WTC11 (cell line): ENCODE results near the gene NAA40. TPM values are rescaled to one million over a fixed set of nuclear protein-coding genes. Genes with fewer than 3 reads are reported as not detected.

Source experiments
- ATAC-seq: fragments of 200-7000 bp; cut with Tn5 transposase; 2 replicates; pipeline ENCODE4 v1.10.0; 2021; ENCODE audit warnings: mild to moderate bottlenecking, moderate library complexity
- CTCF ChIA-PET: fragments of 300-600 bp; sonication (Branson Sonifier 250); formaldehyde crosslinking; loops from one replicate; lab custom pipeline; 2021; ENCODE audit warnings: antibody characterized with exemption; lab: Charles Lee
- POLR2A ChIA-PET: fragments of 350-600 bp; sonication (Branson Sonifier 250); formaldehyde crosslinking; loops from one replicate; lab custom pipeline; 2021; ENCODE audit warnings: antibody characterized with exemption; lab: Charles Lee
- DNase-seq: peaks from one replicate; pipeline ENCODE4 v3.0.0; 2021; ENCODE audit warnings: low spot score
- H3K27ac Mint-ChIP-seq: 2 replicates; pipeline ENCODE4 v1.8.0; 2021; ENCODE audit warnings: mixed read lengths
- H3K27me3 Mint-ChIP-seq: 2 replicates; pipeline ENCODE4 v1.8.0; 2021; ENCODE audit warnings: low read depth, mild to moderate bottlenecking, moderate library complexity, mixed read lengths
- H3K36me3 Mint-ChIP-seq: 2 replicates; pipeline ENCODE4 v1.8.0; 2021; ENCODE audit warnings: mixed read lengths
- H3K4me1 Mint-ChIP-seq: 2 replicates; pipeline ENCODE4 v1.8.0; 2022; ENCODE audit warnings: mixed read lengths
- H3K4me3 Mint-ChIP-seq: 2 replicates; pipeline ENCODE4 v1.8.0; 2021; ENCODE audit warnings: mild to moderate bottlenecking, moderate library complexity, mixed read lengths
- H3K9me3 Mint-ChIP-seq: 2 replicates; pipeline ENCODE4 v1.8.0; 2021; ENCODE audit warnings: mixed read lengths
- ATF1 ChIP-seq: sonication (generic); formaldehyde crosslinking; IDR thresholded peaks from 2 replicates; pipeline ENCODE4 v1.8.1; 2023; ENCODE audit warnings: mild to moderate bottlenecking, moderate library complexity, missing genetic modification reagents
- CBFB ChIP-seq: sonication (generic); formaldehyde crosslinking; IDR thresholded peaks from 2 replicates; pipeline ENCODE4 v1.8.1; 2022; ENCODE audit warnings: mild to moderate bottlenecking, low read depth, missing genetic modification reagents
- ETV6 ChIP-seq: sonication (generic); formaldehyde crosslinking; IDR thresholded peaks from 2 replicates; pipeline ENCODE4 v1.8.1; 2022; ENCODE audit warnings: mild to moderate bottlenecking, missing genetic modification reagents
- GTF2I ChIP-seq: fragments of 250-450 bp; sonication (Bioruptor Pico); conservative IDR thresholded peaks from 2 replicates; pipeline ENCODE4 v1.4.0; 2021; ENCODE audit warnings: mild to moderate bottlenecking
- NR1H2 ChIP-seq: sonication (generic); formaldehyde crosslinking; IDR thresholded peaks from 2 replicates; pipeline ENCODE4 v1.9.0; 2021; ENCODE audit warnings: mild to moderate bottlenecking, moderate library complexity, missing genetic modification reagents
- SMAD4 ChIP-seq: sonication (generic); formaldehyde crosslinking; IDR thresholded peaks from 2 replicates; pipeline ENCODE4 v1.8.0; 2022; ENCODE audit warnings: mild to moderate bottlenecking, missing genetic modification reagents
- TEAD4 ChIP-seq: sonication (generic); formaldehyde crosslinking; IDR thresholded peaks from 2 replicates; pipeline ENCODE4 v1.8.0; 2022; ENCODE audit warnings: mild to moderate bottlenecking, missing genetic modification reagents
- TP53 ChIP-seq: sonication (generic); formaldehyde crosslinking; IDR thresholded peaks from 2 replicates; pipeline ENCODE4 v1.8.1; 2023; ENCODE audit warnings: mild to moderate bottlenecking, missing genetic modification reagents
- ZNF121 ChIP-seq: sonication (generic); formaldehyde crosslinking; IDR thresholded peaks from 2 replicates; pipeline ENCODE4 v1.8.0; 2023; ENCODE audit warnings: missing genetic modification reagents
- ZNF396 ChIP-seq: fragments of 250-450 bp; sonication (Bioruptor Pico); IDR thresholded peaks from 2 replicates; pipeline ENCODE4 v1.8.0; 2021; ENCODE audit warnings: mild to moderate bottlenecking, moderate library complexity, borderline replicate concordance
- ZNF423 ChIP-seq: fragments of 250-450 bp; sonication (Bioruptor Pico); IDR thresholded peaks from 2 replicates; pipeline ENCODE4 v2.1.2; 2022; ENCODE audit warnings: mild to moderate bottlenecking, moderate library complexity
- total RNA-seq: library from RNA; stranded (reverse); gene quantifications from 3 replicates; pipeline ENCODE4 v1.2.3, GENCODE V29; 2021
- TF ChIP-seq, protein P1 (sequence below): fragments of 250-450 bp; sonication (Bioruptor Pico); IDR thresholded peaks from 2 replicates; pipeline ENCODE4 v2.1.2; 2022; ENCODE audit warnings: mild to moderate bottlenecking, moderate library complexity
- TF ChIP-seq, protein P2 (sequence below): sonication (generic); formaldehyde crosslinking; IDR thresholded peaks from 2 replicates; pipeline ENCODE4 v1.8.1; 2022; ENCODE audit warnings: mild to moderate bottlenecking, missing genetic modification reagents, moderate library complexity, borderline replicate concordance
- TF ChIP-seq, protein P3 (sequence below): sonication (generic); formaldehyde crosslinking; IDR thresholded peaks from 2 replicates; pipeline ENCODE4 v1.8.0; 2022; ENCODE audit warnings: mild to moderate bottlenecking, missing genetic modification reagents
- TF ChIP-seq, protein P4 (sequence below): sonication (generic); formaldehyde crosslinking; IDR thresholded peaks from 2 replicates; pipeline ENCODE4 v1.8.0; 2022; ENCODE audit warnings: mild to moderate bottlenecking, missing genetic modification reagents
- TF ChIP-seq, protein P5 (sequence below): sonication (generic); formaldehyde crosslinking; IDR thresholded peaks from 2 replicates; pipeline ENCODE4 v1.8.0; 2023; ENCODE audit warnings: mild to moderate bottlenecking, missing genetic modification reagents
- TF ChIP-seq, protein P6 (sequence below): fragments of 200-600 bp; IDR thresholded peaks from 2 replicates; pipeline ENCODE4 v1.8.0; 2022; ENCODE audit warnings: antibody characterized with exemption

Gene NAA40
- total RNA-seq, 1 experiment from 2014 or later: 31.8 TPM

DNA sequence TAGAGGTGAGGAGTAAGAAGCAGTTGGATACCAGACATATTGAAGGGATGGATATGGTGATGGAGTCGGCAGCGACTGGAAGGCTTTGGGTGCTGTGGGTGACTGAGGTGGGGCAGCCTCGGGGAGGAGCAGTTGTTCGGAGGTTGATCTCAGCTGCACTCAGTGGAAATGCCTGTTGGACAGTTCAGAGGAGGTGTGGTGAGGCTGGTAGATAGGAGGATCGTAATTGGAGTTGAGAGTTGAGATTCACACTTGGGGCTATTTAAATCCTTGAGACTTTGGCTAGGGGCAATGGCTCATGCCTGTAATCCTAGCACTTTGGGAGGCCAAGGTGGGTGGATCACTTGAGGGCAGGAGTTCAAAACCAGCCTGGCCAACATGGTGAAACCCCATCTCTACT lies 54.3 kb downstream of the NAA40 start:
- POLR2A ChIA-PET: no interaction called here
- H3K27ac Mint-ChIP-seq: no peak overlapping the region; the same call in 1 of the 2 replicates

DNA sequence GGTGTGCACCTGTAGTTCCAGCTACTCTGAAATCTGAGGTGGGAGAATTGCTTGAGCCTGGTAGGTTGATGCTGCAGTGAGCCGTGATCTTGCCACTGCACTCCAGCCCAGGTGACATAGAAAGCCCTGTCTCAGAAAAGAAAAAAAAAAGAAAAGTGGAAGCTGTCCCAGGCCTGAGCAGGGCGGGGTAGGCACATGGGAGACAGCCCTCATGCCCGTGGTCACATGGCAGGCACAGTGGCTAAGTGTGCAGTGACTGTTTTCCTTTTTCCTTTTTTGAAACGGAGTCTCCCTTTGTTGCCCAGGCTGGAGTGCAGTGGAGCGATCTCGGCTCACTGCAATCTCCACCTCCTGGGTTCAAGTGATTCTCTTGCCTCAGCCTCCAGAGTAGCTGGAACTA lies 55.2 kb downstream of the NAA40 start:
- ATAC-seq: no peak
- Mint-ChIP-seq H3K4me3 (no peak overlapping the region), H3K27ac (no peak overlapping the region), H3K4me1 (peaks cover 9% of the 10 kb centered on the region), H3K36me3 (peaks cover 44% of the 10 kb centered on the region), H3K27me3 (no peaks in the 10 kb centered on the region), H3K9me3 (no peaks in the 10 kb centered on the region)
- ChIA-PET CTCF (no interaction called here), POLR2A (no interaction called here)
- TF ChIP-seq ZNF121 (CRISPR knock-in tag): no peak
- no peak for TF ChIP-seq ETV6 (CRISPR knock-in tag)
- TF ChIP-seq, protein P1, sequence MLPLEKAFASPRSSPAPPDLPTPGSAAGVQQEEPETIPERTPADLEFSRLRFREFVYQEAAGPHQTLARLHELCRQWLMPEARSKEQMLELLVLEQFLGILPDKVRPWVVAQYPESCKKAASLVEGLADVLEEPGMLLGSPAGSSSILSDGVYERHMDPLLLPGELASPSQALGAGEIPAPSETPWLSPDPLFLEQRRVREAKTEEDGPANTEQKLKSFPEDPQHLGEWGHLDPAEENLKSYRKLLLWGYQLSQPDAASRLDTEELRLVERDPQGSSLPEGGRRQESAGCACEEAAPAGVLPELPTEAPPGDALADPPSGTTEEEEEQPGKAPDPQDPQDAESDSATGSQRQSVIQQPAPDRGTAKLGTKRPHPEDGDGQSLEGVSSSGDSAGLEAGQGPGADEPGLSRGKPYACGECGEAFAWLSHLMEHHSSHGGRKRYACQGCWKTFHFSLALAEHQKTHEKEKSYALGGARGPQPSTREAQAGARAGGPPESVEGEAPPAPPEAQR: no peak
- TF ChIP-seq, protein P2, sequence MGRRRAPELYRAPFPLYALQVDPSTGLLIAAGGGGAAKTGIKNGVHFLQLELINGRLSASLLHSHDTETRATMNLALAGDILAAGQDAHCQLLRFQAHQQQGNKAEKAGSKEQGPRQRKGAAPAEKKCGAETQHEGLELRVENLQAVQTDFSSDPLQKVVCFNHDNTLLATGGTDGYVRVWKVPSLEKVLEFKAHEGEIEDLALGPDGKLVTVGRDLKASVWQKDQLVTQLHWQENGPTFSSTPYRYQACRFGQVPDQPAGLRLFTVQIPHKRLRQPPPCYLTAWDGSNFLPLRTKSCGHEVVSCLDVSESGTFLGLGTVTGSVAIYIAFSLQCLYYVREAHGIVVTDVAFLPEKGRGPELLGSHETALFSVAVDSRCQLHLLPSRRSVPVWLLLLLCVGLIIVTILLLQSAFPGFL (CRISPR knock-in tag): no peak
- no peak for TF ChIP-seq SMAD4 (CRISPR knock-in tag)
- TF ChIP-seq ZNF423: no peak
- no peak for DNase-seq

More for the DNA sequence above, 54.3 kb downstream of the NAA40 start:
- peaks cover 8% of the 10 kb centered on the region for H3K4me1 Mint-ChIP-seq
- H3K36me3 Mint-ChIP-seq: peaks cover 51% of the 10 kb centered on the region
- H3K27me3 Mint-ChIP-seq: no peaks in the 10 kb centered on the region
- no peaks in the 10 kb centered on the region for H3K9me3 Mint-ChIP-seq
- TF ChIP-seq GTF2I (CRISPR knock-in tag) (no peak), ATF1 (CRISPR knock-in tag) (no peak), TP53 (CRISPR knock-in tag) (no peak), TEAD4 (CRISPR knock-in tag) (no peak), CBFB (CRISPR knock-in tag) (no peak), ZNF396 (CRISPR knock-in tag) (no peak)
- TF ChIP-seq, protein P3, sequence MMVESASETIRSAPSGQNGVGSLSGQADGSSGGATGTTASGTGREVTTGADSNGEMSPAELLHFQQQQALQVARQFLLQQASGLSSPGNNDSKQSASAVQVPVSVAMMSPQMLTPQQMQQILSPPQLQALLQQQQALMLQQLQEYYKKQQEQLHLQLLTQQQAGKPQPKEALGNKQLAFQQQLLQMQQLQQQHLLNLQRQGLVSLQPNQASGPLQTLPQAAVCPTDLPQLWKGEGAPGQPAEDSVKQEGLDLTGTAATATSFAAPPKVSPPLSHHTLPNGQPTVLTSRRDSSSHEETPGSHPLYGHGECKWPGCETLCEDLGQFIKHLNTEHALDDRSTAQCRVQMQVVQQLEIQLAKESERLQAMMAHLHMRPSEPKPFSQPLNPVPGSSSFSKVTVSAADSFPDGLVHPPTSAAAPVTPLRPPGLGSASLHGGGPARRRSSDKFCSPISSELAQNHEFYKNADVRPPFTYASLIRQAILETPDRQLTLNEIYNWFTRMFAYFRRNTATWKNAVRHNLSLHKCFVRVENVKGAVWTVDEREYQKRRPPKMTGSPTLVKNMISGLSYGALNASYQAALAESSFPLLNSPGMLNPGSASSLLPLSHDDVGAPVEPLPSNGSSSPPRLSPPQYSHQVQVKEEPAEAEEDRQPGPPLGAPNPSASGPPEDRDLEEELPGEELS: no peak
- TF ChIP-seq, protein P4, sequence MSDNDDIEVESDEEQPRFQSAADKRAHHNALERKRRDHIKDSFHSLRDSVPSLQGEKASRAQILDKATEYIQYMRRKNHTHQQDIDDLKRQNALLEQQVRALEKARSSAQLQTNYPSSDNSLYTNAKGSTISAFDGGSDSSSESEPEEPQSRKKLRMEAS (CRISPR knock-in tag): no peak
- TF ChIP-seq, protein P5, sequence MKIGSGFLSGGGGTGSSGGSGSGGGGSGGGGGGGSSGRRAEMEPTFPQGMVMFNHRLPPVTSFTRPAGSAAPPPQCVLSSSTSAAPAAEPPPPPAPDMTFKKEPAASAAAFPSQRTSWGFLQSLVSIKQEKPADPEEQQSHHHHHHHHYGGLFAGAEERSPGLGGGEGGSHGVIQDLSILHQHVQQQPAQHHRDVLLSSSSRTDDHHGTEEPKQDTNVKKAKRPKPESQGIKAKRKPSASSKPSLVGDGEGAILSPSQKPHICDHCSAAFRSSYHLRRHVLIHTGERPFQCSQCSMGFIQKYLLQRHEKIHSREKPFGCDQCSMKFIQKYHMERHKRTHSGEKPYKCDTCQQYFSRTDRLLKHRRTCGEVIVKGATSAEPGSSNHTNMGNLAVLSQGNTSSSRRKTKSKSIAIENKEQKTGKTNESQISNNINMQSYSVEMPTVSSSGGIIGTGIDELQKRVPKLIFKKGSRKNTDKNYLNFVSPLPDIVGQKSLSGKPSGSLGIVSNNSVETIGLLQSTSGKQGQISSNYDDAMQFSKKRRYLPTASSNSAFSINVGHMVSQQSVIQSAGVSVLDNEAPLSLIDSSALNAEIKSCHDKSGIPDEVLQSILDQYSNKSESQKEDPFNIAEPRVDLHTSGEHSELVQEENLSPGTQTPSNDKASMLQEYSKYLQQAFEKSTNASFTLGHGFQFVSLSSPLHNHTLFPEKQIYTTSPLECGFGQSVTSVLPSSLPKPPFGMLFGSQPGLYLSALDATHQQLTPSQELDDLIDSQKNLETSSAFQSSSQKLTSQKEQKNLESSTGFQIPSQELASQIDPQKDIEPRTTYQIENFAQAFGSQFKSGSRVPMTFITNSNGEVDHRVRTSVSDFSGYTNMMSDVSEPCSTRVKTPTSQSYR (CRISPR knock-in tag): no peak
- ATAC-seq: no peak
- no peak for DNase-seq
- CTCF ChIA-PET: no interaction called here
- H3K4me3 Mint-ChIP-seq: no peak overlapping the region

DNA sequence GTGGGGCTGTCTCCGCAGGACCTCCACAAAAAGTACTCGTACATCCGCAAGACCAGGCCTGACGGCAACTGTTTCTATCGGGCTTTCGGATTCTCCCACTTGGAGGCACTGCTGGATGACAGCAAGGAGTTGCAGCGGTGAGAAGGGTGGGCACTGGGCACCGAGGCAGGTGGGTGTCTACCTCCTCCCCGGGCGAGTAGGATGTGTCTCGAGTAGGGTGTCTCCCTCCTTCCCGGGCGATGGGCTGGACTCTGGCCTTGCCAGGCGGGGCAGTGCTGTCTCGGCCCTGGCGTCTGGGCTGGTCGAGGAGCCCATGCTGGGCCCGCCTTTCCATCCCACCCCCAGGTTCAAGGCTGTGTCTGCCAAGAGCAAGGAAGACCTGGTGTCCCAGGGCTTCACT lies 57.7 kb downstream of the NAA40 start:
- ATAC-seq: no peak
- H3K36me3 Mint-ChIP-seq: peaks cover 28% of the 10 kb centered on the region
- H3K4me3 Mint-ChIP-seq: no peak overlapping the region
- DNase-seq: no peak
- no peaks in the 10 kb centered on the region for H3K9me3 Mint-ChIP-seq
- H3K27me3 Mint-ChIP-seq: peaks cover 8% of the 10 kb centered on the region
- POLR2A ChIA-PET: no interaction called here
- CTCF ChIA-PET: interaction anchor here (0.5 to 0.9 kb wide), 2 partner anchors 90 to 122 kb away, joined by 3 read pairs; no protein-coding TSS in a partner anchor
- peaks cover 9% of the 10 kb centered on the region for H3K4me1 Mint-ChIP-seq
- H3K27ac Mint-ChIP-seq: no peak overlapping the region
- TF ChIP-seq NR1H2: no peak
- TF ChIP-seq, protein P5 (CRISPR knock-in tag): no peak
- TF ChIP-seq, protein P6, sequence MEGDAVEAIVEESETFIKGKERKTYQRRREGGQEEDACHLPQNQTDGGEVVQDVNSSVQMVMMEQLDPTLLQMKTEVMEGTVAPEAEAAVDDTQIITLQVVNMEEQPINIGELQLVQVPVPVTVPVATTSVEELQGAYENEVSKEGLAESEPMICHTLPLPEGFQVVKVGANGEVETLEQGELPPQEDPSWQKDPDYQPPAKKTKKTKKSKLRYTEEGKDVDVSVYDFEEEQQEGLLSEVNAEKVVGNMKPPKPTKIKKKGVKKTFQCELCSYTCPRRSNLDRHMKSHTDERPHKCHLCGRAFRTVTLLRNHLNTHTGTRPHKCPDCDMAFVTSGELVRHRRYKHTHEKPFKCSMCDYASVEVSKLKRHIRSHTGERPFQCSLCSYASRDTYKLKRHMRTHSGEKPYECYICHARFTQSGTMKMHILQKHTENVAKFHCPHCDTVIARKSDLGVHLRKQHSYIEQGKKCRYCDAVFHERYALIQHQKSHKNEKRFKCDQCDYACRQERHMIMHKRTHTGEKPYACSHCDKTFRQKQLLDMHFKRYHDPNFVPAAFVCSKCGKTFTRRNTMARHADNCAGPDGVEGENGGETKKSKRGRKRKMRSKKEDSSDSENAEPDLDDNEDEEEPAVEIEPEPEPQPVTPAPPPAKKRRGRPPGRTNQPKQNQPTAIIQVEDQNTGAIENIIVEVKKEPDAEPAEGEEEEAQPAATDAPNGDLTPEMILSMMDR: no peak
